MCF 10A (cell line): ENCODE measurements around the gene MITF. TPM values are rescaled to one million over a fixed set of nuclear protein-coding genes. Genes with fewer than 3 reads are reported as not detected.

ENCODE experiments used
- BruUV-seq: library from RNA; stranded (reverse); fragments of 400-500 nt; replicated peaks from 2 replicates; lab custom pipeline; 2021; lab: Mats Ljungman, UMichigan
- CTCF ChIA-PET: fragments of 300-600 bp; sonication (Branson Sonifier 250); formaldehyde crosslinking; extraction: SDS; loops from one replicate; lab custom pipeline; 2021; ENCODE audit warnings: antibody characterized with exemption, inconsistent platforms; lab: Yijun Ruan, JAX
- POLR2A ChIA-PET: fragments of 300-600, 350-650 bp; sonication (Branson Sonifier 250); formaldehyde crosslinking; extraction: SDS; loops from one replicate; lab custom pipeline; 2020; ENCODE audit warnings: antibody characterized with exemption, inconsistent platforms; lab: Yijun Ruan, JAX
- DNase-seq: peaks from one replicate; pipeline ENCODE4 v3.0.0-alpha.2; 2018; ENCODE audit not compliant: unreplicated experiment
- H3K27ac Mint-ChIP-seq: one replicate; pipeline ENCODE4 v1.8.0; 2022; ENCODE audit warnings: mild to moderate bottlenecking, low read depth, mixed read lengths; ENCODE audit not compliant: unreplicated experiment
- H3K27me3 Mint-ChIP-seq: one replicate; pipeline ENCODE4 v1.8.0; 2022; ENCODE audit warnings: mixed read lengths; ENCODE audit not compliant: insufficient read depth, unreplicated experiment
- H3K36me3 Mint-ChIP-seq: one replicate; pipeline ENCODE4 v1.8.0; 2022; ENCODE audit warnings: mild to moderate bottlenecking, moderate library complexity, mixed read lengths; ENCODE audit not compliant: insufficient read depth, unreplicated experiment
- H3K4me1 Mint-ChIP-seq: one replicate; pipeline ENCODE4 v1.8.0; 2022; ENCODE audit warnings: mixed read lengths; ENCODE audit not compliant: insufficient read depth, unreplicated experiment
- H3K4me3 Mint-ChIP-seq: one replicate; pipeline ENCODE4 v1.8.0; 2022; ENCODE audit warnings: mild to moderate bottlenecking, moderate library complexity, mixed read lengths; ENCODE audit not compliant: unreplicated experiment
- H3K9me3 Mint-ChIP-seq: one replicate; pipeline ENCODE4 v1.8.0; 2022; ENCODE audit warnings: mixed read lengths; ENCODE audit not compliant: unreplicated experiment
- CTCF ChIP-seq: fragments of 200-600 bp; IDR thresholded peaks from one replicate; pipeline ENCODE4 v1.8.0; 2022; ENCODE audit warnings: antibody characterized with exemption, mild to moderate bottlenecking; ENCODE audit not compliant: unreplicated experiment
- intact Hi-C: fragments of 100-400 bp; cut with micrococcal nuclease; formaldehyde crosslinking; loops from 2 replicates; pipeline ENCODE4 v1.14.1; 2022
- total RNA-seq: library from RNA; stranded (reverse); gene quantifications from 2 replicates; pipeline ENCODE4 v1.2.3, GENCODE V29; 2022

The MITF gene
- total RNA-seq, 1 experiment from 2014 or later = 16.1 TPM

- no peak overlapping the region for H3K27ac Mint-ChIP-seq
- peaks cover 6% of the 10 kb centered on the region for H3K36me3 Mint-ChIP-seq
- peaks cover 6% of the 10 kb centered on the region for H3K27me3 Mint-ChIP-seq
- H3K4me3 Mint-ChIP-seq = no peak overlapping the region
- ChIA-PET CTCF (interaction anchor here (0.6 to 1.4 kb wide), 2 partner anchors 21 to 79 kb away, joined by 3 read pairs; no protein-coding TSS in a partner anchor), POLR2A (interaction anchor here (0.9 to 2.1 kb wide), 2 partner anchors 20 to 27 kb away, joined by 3 to 6 read pairs; partner anchors contain the start of gene MITF)
- no TSS peak for BruUV-seq
- DNase-seq = no peak
- H3K4me1 Mint-ChIP-seq = peaks cover under 1% of the 10 kb centered on the region
- no peak for TF ChIP-seq CTCF
- H3K9me3 Mint-ChIP-seq = no peaks in the 10 kb centered on the region
- intact Hi-C loops = no loop called here
Measured at GRCh38 chr3:69712269-69712668, 27.0 kb upstream of the MITF start.

GRCh38 chr3:69712933-69713332 lies 26.3 kb upstream of the MITF start:
- peaks cover 7% of the 10 kb centered on the region for H3K4me1 Mint-ChIP-seq
- H3K9me3 Mint-ChIP-seq = no peaks in the 10 kb centered on the region
- BruUV-seq = no TSS peak
- no peak for DNase-seq
- H3K27ac Mint-ChIP-seq = no peak overlapping the region
- no peak overlapping the region for H3K4me3 Mint-ChIP-seq
- no peak for TF ChIP-seq CTCF
- intact Hi-C loops = no loop called here
- POLR2A ChIA-PET = interaction anchor here (0.9 to 2.1 kb wide), 2 partner anchors 20 to 26 kb away, joined by 3 to 6 read pairs; partner anchors contain the start of gene MITF
- CTCF ChIA-PET = interaction anchor here (0.6 to 1.6 kb wide), 4 partner anchors 15 to 701 kb away, joined by 3 to 6 read pairs (median 3); partner anchors contain the start of gene MITF
- H3K36me3 Mint-ChIP-seq = peaks cover 6% of the 10 kb centered on the region
- no peaks in the 10 kb centered on the region for H3K27me3 Mint-ChIP-seq

DNA sequence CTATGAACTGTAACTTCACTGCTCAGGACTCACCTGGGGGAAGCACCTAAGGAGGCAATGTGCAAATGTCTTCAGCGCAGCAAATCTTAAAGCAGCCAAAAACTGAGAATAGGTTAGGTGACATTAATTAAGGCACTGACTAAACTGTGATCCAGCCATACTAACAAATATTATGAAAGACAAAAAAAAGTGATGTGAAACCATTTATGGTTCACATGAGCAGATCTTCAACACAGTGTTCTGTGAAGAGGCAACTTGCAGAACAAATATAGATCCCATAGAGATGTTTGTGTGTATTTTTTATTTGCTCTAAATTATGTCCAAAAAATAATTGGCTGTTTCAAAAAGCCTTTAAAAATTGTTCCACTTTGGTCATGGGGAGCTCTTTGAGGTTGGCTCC lies 24.1 kb upstream of the MITF start:
- no peaks in the 10 kb centered on the region for H3K27me3 Mint-ChIP-seq
- POLR2A ChIA-PET = interaction anchor here (0.9 kb wide), 1 partner anchor 8 kb away, joined by 3 read pairs; no protein-coding TSS in a partner anchor
- no peak for DNase-seq
- H3K36me3 Mint-ChIP-seq = no peaks in the 10 kb centered on the region
- no peak overlapping the region for H3K4me3 Mint-ChIP-seq
- BruUV-seq = no TSS peak
- peaks cover 10% of the 10 kb centered on the region for H3K4me1 Mint-ChIP-seq
- intact Hi-C loops = no loop called here
- CTCF ChIA-PET = interaction anchor here (1.4 to 1.6 kb wide), 2 partner anchors 17 to 24 kb away, joined by 4 to 6 read pairs; no protein-coding TSS in a partner anchor
- TF ChIP-seq CTCF = no peak
- H3K27ac Mint-ChIP-seq = no peak overlapping the region
- no peaks in the 10 kb centered on the region for H3K9me3 Mint-ChIP-seq

DNA sequence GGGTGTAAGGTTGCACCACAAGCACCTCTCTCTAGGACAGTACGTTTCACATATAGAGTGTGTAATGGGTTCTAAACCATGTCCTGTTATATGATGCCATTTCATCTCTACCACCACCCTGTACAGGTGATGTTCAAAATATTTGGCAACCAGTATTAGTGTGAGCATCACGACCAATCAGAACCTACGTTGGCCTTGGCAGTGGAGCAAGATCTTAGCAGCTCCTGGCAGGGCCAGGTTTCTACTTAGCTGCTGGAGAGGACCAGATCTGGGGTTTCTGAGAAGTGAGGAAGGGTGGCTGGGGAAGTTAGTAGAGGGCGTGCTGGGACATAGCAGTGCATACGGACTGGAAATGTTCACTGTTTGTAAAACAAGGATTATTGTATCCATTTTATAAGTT lies 23.1 kb upstream of the MITF start:
- intact Hi-C loops = no loop called here
- TF ChIP-seq CTCF = no peak
- no TSS peak for BruUV-seq
- Mint-ChIP-seq H3K4me1 (peaks cover 10% of the 10 kb centered on the region), H3K36me3 (no peaks in the 10 kb centered on the region), H3K27ac (no peak overlapping the region), H3K27me3 (no peaks in the 10 kb centered on the region), H3K9me3 (no peaks in the 10 kb centered on the region), H3K4me3 (no peak overlapping the region)
- ChIA-PET CTCF (interaction anchor here (0.5 to 1.6 kb wide), 3 partner anchors 18 to 62 kb away, joined by 3 to 6 read pairs (median 4); no protein-coding TSS in a partner anchor), POLR2A (no interaction called here)
- peak; percentile 27 for DNase-seq
